Measurements from ENCODE around the gene SYTL2.

Gene SYTL2

GRCh38 chr11:85718991-85719807, 91.7 kb downstream of the SYTL2 start:
- Mint-ChIP-seq H3K27ac (peak overlapping the region; percentile 36 to 86 (median 51)), H3K9me3 (no peaks in the 10 kb centered on the region), H3K36me3 (ENCODE audit: low read depth) (no peaks in the 10 kb centered on the region), H3K27me3 (ENCODE audit: low read depth) (no peaks in the 10 kb centered on the region), H3K4me3 (peak overlapping the region; percentile 16 to 69 (median 38)), H3K4me1 (peaks cover 38% of the 10 kb centered on the region)
- TF ChIP-seq CTCF (IDR thresholded peaks at IDR 0.05; ENCODE audit: unreplicated experiment in 3 of 3), result no peak

- peaks cover 38% of the 10 kb centered on the region for H3K4me1 Mint-ChIP-seq
- H3K4me3 Mint-ChIP-seq, result peak overlapping the region; percentile 16 to 69 (median 38)
- peak overlapping the region; percentile 36 to 86 (median 51) for H3K27ac Mint-ChIP-seq
- TF ChIP-seq CTCF (IDR thresholded peaks at IDR 0.05; ENCODE audit: unreplicated experiment in 3 of 3), result no peak
- no peaks in the 10 kb centered on the region for H3K9me3 Mint-ChIP-seq
- no peaks in the 10 kb centered on the region for H3K36me3 Mint-ChIP-seq (ENCODE audit: low read depth)
- no peaks in the 10 kb centered on the region for H3K27me3 Mint-ChIP-seq (ENCODE audit: low read depth)
Observed at GRCh38 chr11:85718126-85718943, 92.6 kb downstream of the SYTL2 start.

GRCh38 chr11:85717429-85717828, 93.5 kb downstream of the SYTL2 start:
- Mint-ChIP-seq H3K27me3 (ENCODE audit: low read depth) (no peaks in the 10 kb centered on the region), H3K36me3 (ENCODE audit: low read depth) (no peaks in the 10 kb centered on the region), H3K27ac (peak overlapping the region in 1 of 3 experiments; percentile 41), H3K9me3 (no peaks in the 10 kb centered on the region), H3K4me1 (peaks cover 38% of the 10 kb centered on the region), H3K4me3 (no peak overlapping the region)
- no peak for TF ChIP-seq CTCF (IDR thresholded peaks at IDR 0.05; ENCODE audit: unreplicated experiment in 3 of 3)

GRCh38 chr11:85712953-85713352, 98.0 kb downstream of the SYTL2 start:
- Mint-ChIP-seq H3K36me3 (ENCODE audit: low read depth) (peaks cover 4% of the 10 kb centered on the region), H3K4me3 (no peak overlapping the region), H3K27ac (no peak overlapping the region), H3K9me3 (no peaks in the 10 kb centered on the region), H3K4me1 (peaks cover 25% of the 10 kb centered on the region), H3K27me3 (ENCODE audit: low read depth) (no peaks in the 10 kb centered on the region)
- no peak for TF ChIP-seq CTCF (IDR thresholded peaks at IDR 0.05; ENCODE audit: unreplicated experiment in 3 of 3)

GRCh38 chr11:85710917-85711316, 100.0 kb downstream of the SYTL2 start:
- peaks cover 13% of the 10 kb centered on the region for H3K4me1 Mint-ChIP-seq
- peak overlapping the region in 2 of 3 experiments; percentile 9 to 71 for H3K27ac Mint-ChIP-seq
- H3K9me3 Mint-ChIP-seq, result no peaks in the 10 kb centered on the region
- H3K4me3 Mint-ChIP-seq, result no peak overlapping the region
- TF ChIP-seq CTCF (IDR thresholded peaks at IDR 0.05; ENCODE audit: unreplicated experiment in 3 of 3), result no peak
- peaks cover 4% of the 10 kb centered on the region for H3K36me3 Mint-ChIP-seq (ENCODE audit: low read depth)
- H3K27me3 Mint-ChIP-seq (ENCODE audit: low read depth), result no peaks in the 10 kb centered on the region

All from nephron (organoid).